ENCODE measurements around the gene GPRC5D. TPM values are rescaled to one million over a fixed set of nuclear protein-coding genes. Genes with fewer than 3 reads are reported as not detected.

The GPRC5D gene
- total RNA-seq, 1 donor from 2014 or later: not detected

Other genes with a start within 250 kb of the GPRC5D start
- gene CDKN1B, start 234.8 kb downstream of the GPRC5D start, total RNA-seq: 55.1 and 78.2 TPM in 2 replicates
- 26.8 and 31.9 TPM in 2 replicates for gene APOLD1, start 166.5 kb downstream of the GPRC5D start, total RNA-seq
- gene DDX47, start 138.8 kb downstream of the GPRC5D start, total RNA-seq: 36.6 and 42.3 TPM in 2 replicates
- gene GPRC5A, start 60.6 kb downstream of the GPRC5D start, total RNA-seq: 0.99 and 2.2 TPM in 2 replicates
- gene HEBP1, start 48.1 kb upstream of the GPRC5D start, total RNA-seq: 19.0 and 28.2 TPM in 2 replicates
- 6.5 and 13.9 TPM in 2 replicates for gene FAM234B, start 92.2 kb upstream of the GPRC5D start, total RNA-seq
- not detected in 2 replicates for gene GSG1, start 151.5 kb upstream of the GPRC5D start, total RNA-seq
- 58.4 and 83.3 TPM in 2 replicates for gene EMP1, start 244.6 kb upstream of the GPRC5D start, total RNA-seq